DND-41 (cell line): ENCODE data around the gene RPS6KC1.

Experiments
- CTCF ChIP-seq: IDR thresholded peaks from 2 replicates; pipeline ENCODE4 v1.5.1; 2012; ENCODE audit warnings: borderline replicate concordance, low read length, moderate library complexity, mild to moderate bottlenecking; ENCODE audit not compliant: poor library complexity, severe bottlenecking; ENCODE audit errors: extremely low read depth
- EZH2 ChIP-seq: IDR thresholded peaks from 3 replicates; pipeline ENCODE4 v1.6.1; 2012; ENCODE audit warnings: borderline replicate concordance, low read depth, mild to moderate bottlenecking, moderate library complexity, low read length, inconsistent platforms; ENCODE audit not compliant: severe bottlenecking

- TF ChIP-seq CTCF, result no peak
- no peak for TF ChIP-seq EZH2
Measured at GRCh38 chr1:213183036-213183672, 132.1 kb downstream of the RPS6KC1 start.
